Measurements from ENCODE around the gene KRR1.
"Not testable (repeated sequence)": the region's sequence is repeated elsewhere in the genome, so short reads cannot be mapped to it uniquely, and the experiment has no call there.

Gene KRR1

DNA sequence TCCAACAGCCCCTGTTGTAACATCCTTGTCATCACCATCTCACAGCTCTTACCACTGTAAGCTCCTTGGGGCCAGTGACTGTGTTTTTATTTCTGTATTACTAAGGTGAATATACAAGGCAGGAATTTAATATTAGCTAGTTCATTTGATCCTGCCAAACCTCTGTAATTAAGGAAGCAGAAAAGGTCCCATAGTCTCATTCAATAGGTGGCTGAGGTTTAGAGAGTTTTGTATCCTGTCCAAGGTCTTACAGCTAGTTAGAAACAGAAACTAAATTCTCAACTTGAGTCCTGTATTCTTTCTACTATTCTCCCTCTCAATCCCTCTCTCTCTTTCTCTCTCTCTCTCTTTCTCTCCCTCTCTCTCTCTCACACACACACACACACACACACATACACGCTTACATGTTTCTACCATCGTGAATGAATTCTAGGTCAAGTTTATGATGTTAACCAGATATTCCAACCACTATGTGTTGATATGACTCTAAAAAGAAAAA lies 31.4 kb downstream of the KRR1 start:
- in situ Hi-C loops (cut with HindIII; ENCODE audit: low sequenced_read_pairs) = no loop called here

DNA sequence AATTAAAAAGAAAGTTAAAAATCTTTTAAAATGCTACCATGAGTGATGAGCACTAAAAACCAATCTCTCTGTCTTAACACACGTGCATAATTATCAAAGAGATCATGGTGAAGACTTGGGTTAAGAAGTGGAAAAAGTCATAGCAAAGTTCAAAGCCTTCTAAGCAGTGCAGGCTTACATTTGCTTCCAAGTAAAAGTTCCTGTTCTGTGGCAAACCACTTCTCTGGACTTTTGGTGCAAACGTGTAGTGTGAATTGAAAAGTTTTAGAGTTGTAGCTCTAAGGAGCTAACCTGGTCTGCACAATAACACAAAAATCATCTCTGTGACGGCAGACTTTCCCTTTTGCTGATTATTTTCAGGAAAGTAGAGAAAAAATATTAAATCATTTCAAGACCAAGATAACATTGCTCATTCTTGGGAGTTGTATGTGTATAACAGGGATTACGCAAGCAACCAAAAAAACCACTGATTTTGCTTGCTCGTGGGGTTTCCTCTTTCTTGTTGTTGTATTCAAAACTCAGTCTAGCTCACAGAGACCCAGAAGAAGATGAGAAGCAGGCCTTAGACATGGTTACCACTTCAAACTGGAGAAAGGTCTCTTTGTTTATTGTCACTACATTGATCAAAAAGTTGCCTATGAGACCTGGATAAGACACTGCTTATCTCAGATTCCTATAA lies 33.2 kb downstream of the KRR1 start:
- in situ Hi-C loops (cut with HindIII; ENCODE audit: low sequenced_read_pairs) = no loop called here

DNA sequence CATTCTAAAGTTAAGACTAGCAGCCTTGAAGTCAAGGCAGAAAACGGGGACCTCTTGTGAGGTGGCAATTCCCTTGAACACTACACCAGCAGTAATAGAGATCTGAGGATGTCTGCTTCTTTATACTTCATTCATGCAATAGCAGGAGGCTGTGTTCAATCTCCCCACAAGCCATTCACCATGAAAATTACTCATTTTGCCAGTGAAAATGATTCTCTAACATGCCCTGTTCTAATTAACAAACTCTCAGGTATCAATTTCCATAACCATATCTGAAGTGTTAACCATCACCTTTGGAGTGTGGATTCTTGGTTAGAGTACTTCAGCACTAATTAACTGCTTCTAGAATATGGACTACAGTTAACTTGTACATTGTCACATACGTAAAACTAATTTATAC lies 34.3 kb downstream of the KRR1 start:
- in situ Hi-C loops (cut with HindIII; ENCODE audit: low sequenced_read_pairs) = no loop called here

DNA sequence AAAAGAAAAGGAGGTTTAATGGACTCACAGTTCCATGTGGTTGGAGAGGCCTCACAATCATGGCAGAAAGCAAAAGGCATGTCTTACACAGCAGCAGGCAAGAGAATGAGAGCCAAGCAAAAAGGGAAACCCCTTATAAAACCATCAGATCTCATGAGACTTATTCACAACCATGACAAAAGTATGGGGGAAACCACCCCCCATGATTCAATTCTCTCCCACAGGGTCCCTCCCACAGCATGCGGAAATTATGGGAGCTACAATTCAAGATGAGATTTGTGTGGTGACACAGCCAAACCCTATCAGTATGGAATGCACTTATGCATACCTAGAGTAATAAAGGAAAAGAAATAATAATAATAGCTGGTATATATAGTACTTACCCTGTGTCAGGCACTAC lies 35.3 kb downstream of the KRR1 start:
- in situ Hi-C loops (cut with HindIII; ENCODE audit: low sequenced_read_pairs) = no loop called here

DNA sequence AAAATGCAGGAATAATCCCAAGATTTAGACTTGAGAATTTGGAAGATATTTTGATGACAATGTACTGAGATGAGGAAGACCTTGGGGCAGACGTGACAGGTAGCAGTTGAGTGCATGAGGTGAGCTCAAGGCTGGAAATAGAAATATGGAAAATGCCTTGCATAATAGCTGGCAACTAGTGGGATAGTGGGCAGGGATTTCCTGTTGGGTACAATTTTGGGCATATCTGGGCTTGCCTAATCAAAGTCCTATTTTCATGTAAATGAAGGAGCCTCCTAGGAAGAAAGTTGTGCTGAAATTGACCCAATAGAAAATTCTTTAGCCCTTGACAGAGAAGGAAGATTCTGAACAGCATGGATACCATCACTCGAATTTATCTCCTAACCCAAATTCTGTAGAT lies 37.3 kb downstream of the KRR1 start:
- in situ Hi-C loops (cut with HindIII; ENCODE audit: low sequenced_read_pairs) = no loop called here

DNA sequence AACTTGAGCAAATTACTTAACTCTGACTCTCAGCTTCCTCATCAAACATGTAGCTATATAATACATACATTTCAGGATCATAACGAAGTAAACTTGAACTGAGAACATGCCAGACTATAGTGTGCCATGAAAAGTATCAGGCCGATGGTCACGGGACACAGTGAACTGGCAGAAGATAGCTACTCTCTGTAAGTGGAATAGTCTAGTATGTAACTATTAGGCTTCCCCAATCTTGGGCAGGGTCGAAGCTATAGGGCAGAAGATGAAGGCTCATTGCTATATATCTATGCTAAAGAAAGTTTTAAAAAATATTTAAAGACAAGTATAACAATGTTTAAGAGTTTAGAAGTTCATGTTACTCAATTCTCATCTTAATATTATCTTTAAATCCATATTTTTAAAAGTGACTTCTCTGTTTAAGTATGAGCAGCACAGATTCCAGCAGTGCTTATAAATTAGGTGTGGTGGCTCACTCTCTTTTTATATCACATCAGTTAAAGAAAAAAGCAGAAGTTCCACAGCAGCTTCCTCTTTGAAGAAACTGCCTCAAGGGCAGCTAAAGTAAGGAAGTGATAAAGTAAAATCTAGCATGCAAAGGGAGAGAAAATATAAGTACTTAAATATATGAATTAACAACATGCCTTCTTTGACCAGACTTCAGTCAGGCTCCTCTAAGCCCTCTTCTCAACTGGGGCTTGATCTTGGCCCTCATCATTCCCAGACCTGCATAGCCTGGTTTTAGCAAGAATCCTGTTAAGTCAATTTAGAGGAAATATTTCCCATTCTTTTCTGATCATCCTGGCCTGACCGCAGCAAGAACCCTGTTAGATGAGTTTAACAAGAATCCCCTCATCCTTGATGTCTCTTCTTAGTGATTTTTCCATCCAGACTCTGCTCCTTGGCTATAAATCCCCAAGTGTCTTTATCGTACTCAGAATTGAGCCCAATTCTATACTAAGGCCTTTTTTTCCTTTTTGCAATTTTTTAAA lies 39.2 kb downstream of the KRR1 start:
- in situ Hi-C loops (cut with HindIII; ENCODE audit: low sequenced_read_pairs) = no loop called here

DNA sequence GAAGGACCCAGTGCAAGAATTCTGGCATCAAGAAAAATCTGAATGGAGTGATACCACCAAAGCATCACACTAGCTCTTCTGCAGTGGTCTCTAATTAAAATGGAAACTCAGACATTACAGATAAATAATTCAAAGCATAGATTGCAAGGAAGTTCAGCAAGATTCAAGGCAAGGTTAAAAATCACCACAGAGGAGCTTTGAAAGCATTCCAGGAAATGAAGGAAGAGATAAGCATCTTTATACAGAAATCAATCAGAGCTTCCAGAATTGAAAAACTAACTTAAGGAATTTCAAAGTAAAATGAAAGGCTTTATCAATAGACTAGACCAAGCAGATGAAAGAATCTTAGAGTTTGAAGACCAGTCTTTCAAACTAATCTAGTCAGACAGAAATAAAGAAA lies 51.2 kb downstream of the KRR1 start:
- in situ Hi-C loops (cut with HindIII; ENCODE audit: low sequenced_read_pairs) = no loop called here

DNA sequence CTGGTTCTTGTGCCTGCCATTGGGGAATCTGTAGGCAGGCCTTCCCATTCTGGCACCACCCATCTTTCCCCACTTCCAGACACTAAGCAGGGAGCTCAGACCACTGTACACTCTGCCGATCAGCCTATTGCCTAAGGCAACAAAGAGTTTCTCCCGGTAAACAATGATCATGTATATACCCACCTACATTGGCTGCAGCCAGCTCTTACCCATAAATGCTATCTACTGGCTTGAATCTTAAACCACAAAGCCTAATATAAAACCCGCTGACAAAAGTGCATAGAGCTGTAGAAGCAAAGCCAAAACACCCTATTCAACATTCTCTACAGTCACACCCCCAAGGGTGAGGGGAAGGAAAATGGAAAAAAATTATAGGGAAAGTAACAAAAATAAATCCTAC lies 51.7 kb downstream of the KRR1 start:
- in situ Hi-C loops (cut with HindIII; ENCODE audit: low sequenced_read_pairs) = no loop called here

DNA sequence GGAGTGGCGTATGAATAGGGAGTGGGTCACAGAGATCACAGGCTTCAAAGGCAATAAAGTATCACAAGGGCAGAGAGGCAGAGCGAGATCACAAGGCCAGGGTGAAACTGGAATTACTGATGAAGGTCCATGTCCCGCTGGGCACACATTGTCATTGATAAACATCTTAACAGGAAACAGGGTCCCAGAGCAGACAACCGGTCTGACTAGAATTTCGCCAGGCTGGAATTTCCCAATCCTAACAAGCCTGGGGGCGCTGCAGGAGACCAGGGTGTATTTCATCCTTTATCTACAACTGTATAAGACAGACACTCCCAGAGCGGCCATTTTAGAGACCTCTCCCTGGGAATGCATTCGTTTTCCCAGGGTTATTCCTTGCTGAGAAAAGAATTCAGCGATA lies 53.5 kb downstream of the KRR1 start:
- in situ Hi-C loops (cut with HindIII; ENCODE audit: low sequenced_read_pairs) = not testable (repeated sequence)

DNA sequence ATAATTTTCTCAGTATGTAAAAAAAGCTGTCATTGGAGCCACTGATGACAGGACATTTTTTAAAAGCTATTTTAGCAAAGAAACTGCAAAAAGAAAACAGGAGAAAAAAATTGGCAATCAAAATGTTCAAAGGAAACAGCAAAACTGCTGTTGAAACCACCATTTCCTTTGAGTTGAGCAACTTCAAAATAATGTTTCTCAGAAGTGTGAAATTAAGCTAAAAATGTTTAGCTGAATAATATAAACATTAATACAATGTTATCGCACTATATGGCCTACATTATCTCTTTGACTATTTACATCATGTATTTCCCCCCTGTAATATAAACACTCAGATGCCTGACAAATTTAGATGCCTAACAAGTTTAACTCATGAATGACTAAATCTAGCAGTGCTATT lies 54.2 kb downstream of the KRR1 start:
- in situ Hi-C loops (cut with HindIII; ENCODE audit: low sequenced_read_pairs) = no loop called here

DNA sequence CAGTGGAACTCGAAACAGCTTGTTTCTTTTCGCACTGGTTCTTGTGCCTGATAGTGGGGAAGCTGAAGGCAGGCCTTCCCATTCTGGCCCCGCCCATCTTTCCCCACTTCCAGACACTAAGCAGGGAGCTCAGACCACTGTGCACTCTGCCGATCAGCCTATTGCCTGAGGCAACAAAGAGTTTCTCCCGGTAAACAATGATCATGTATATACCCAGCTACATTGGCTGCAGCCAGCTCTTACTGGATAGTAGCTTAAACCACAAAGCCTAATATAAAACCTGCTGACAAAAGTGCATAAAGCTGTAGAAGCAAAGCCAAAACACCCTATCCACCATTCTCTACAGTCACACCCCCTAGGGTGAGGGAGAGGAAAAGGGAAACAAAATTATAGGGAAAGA lies 55.6 kb downstream of the KRR1 start:
- in situ Hi-C loops (cut with HindIII; ENCODE audit: low sequenced_read_pairs) = no loop called here

DNA sequence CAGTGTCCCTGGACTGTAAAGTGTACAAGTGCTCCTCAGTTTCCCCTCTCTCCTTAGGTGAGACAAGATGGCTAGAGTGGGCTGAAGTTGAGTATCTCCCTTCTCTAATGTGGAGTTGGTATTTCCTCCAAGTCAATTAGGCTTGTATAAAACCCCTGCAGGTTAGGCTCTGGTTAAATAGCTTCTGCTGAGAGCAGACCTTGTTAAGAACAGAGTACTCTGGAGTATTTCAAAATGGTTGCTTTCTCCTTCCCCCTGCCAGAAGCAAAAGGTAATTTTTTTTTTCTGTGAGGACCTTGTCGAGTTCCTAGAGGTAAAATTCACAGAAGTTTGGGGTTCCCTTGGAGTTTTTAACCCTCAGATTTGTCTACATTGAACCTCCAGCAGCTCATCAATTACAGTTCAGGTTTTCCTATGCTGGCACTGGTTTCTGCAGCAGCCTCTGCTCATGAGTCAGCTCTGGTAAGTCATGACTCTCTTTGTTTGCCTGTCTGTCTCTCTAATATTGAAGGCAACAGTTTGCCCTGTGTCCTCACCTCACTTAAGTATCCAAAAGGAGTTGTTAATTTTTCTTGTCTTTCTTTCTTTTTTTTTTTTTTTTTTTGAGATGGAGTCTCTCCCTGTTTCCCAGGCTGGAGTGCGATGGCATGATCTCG lies 58.6 kb downstream of the KRR1 start:
- in situ Hi-C loops (cut with HindIII; ENCODE audit: low sequenced_read_pairs) = no loop called here

DNA sequence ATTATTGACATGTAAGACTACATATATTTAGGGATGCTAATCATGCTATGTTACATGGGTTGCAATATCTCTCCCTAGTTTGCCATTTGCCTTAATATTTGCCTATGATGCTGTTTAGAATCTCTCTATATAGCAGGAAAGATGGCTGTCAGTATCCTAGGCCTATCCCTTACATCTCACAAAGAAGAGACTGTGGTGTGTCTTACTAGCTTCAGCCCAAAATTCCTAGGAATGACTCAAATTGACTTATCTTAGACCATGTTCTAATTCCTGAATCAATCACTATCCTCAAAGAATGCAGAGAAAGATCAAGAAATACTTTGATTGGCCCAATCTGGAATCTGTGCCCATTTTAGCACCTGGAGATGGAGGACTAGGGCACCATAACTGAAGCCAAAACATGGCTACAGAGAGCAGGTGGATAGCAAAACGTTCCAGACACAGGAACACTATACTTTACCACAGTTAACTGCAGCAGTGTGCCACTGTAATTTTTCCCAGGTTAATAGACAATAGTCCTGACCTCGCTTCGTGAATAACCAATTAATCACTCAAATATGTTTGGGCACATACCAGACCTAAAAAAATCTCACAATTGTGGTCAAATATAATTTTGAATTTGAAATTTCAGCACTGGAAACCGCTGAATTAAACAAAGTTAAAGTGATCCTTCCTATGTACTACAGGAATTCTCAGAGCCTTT lies 63.6 kb downstream of the KRR1 start:
- in situ Hi-C loops (cut with HindIII; ENCODE audit: low sequenced_read_pairs) = no loop called here

DNA sequence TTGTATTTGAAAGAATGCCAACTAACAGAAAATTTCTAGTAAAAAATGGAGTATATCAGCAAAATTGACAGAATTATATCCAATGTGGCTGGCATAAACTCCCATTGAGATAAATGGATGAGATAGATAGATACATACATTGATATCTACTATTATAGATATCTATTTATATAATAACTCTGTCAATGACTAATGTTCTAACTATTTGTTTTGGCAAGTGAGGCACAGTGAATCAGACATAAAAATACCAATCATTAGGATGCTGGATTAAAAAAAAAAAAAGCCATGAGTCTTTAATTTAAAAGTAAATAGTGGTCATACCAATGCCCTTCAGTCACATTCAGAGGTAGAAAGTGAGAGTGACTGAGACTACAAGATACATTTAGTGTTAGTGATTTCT lies 64.6 kb downstream of the KRR1 start:
- in situ Hi-C loops (cut with HindIII; ENCODE audit: low sequenced_read_pairs) = no loop called here

DNA sequence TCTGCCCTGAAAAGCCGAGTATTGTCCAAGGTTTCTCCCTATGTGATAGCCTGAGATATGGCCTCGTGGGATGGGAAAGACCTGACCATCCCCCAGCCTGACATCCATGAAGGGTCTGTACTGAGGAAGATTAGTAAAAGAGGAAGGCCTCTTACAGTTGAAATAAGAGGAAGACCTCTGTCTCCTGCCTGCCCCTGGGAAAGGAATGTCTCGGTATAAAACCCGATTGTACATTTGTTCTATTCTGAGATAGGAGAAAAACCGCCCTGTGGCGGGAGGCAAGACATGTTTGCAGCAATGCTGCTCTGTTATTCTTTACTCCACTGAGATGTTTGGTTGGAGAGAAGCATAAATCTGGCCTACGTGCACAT lies 66.3 kb downstream of the KRR1 start:
- in situ Hi-C loops (cut with HindIII; ENCODE audit: low sequenced_read_pairs) = not testable (repeated sequence)

DNA sequence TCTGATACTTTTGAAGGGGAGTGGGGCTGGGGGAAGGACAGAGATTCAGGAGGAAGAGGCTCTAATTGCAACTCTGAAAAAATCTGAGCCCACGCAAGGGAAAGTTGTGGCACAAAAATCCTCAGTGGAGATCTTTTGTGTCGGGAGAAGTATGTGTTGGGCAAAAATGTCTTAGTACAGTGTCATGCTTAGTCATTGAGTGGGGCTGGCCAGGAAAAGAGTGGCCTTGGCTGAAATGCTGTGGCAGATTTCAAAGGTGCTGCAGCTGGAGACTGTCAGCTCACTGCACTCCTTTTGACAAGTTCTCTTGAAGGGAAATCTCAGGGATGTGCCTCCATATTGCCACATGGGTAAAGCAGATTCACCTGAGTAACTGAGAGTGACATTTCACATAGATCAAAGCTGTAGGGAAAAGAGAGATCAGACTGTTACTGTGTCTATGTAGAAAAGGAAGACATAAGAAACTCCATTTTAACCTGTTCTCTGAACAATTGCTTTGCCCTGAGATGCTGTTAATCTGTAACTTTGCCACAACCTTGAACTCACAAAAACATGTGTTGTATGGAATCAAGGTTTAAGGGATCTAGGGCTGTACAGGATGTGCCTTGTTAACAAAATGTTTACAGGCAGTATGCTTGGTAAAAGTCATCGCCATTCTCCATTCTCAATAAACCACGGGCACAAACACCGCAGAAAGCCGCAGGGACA lies 66.8 kb downstream of the KRR1 start:
- in situ Hi-C loops (cut with HindIII; ENCODE audit: low sequenced_read_pairs) = no loop called here

DNA sequence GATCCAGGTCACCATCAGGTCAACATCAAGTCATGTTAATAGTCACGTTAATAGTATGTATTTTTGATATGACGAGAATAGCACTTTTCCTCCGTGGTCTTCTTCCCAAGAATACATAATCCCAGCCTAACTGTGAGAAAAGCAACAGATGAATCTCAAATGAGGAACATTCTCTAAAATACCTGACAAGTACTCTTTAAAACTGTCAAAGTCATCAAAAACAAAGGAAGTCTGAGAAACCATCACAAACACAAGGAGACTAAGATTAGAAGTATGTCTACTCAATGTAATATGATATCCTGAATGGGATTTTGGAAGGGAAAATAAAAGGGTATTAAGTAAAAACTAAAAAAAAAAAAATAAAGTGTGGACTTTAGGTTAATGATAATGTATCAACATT lies 67.7 kb downstream of the KRR1 start:
- in situ Hi-C loops (cut with HindIII; ENCODE audit: low sequenced_read_pairs) = no loop called here

DNA sequence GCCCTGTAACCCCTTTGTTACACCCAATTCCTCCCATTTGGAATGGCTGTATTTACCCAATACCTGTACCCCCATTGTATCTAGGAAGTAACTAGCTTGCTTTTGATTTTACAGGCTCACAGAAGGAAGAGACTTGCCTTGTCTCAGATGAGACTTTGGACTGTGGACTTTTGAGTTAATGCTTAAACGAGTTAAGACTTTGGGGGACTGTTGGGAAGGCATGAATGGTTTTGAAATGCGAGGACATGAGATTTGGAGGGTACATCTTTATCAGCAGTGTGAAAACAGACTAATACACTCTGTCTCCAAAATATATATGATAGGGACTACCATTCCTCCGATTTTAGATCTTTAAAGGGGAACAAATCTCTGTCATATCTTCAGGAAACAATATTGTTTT lies 69.0 kb downstream of the KRR1 start:
- in situ Hi-C loops (cut with HindIII; ENCODE audit: low sequenced_read_pairs) = not testable (repeated sequence)

DNA sequence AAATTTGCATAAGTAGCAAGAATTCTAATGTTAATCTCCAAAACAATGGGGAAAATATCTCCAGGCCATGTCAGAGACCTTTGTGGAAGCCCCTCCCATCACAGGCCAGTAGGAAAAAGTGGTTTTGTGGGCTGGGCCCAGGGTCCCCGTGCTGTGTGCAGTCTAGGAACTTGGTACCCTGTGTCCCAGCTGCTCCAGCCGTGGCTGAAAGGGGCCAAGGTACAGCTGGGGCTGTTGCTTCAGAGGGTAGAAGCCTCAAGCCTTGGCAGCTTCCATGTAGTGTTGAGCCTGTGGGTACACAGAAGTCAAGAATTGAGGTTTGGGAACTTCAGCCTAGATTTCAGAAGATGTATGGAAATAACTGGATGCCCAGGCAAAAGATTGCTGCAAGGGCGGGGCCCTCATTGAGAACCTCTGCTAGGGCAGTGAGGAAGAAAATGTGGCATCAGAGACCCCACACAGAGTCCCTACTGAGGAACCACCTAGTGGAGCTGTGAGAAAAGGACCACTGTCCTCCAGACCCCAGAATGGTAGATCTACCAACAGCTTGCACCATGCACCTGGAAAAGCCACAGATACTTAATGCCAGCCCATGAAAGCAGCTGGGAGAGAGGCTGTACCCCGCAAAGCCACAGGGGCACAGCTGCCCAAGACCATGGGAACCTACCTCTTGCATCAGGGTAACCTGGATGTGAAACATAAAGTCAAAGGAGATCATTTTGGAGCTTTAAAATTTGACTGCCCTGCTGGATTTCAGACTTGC lies 69.5 kb downstream of the KRR1 start:
- in situ Hi-C loops (cut with HindIII; ENCODE audit: low sequenced_read_pairs) = not testable (repeated sequence)
